Neural crest cell (in vitro differentiated cells): ENCODE data around the gene GPR156. TPM values are rescaled to one million over a fixed set of nuclear protein-coding genes. Genes with fewer than 3 reads are reported as not detected.
"Not testable (repeated sequence)": the region's sequence is repeated elsewhere in the genome, so short reads cannot be mapped to it uniquely, and the experiment has no call there.

Source experiments
- DNase-seq: peaks from one replicate; pipeline ENCODE4 v3.0.0; 2021; ENCODE audit warnings: low read depth, mixed read lengths, low spot score
- H3K27ac Mint-ChIP-seq: one replicate; pipeline ENCODE4 v1.8.0; 2021; ENCODE audit warnings: mild to moderate bottlenecking, mixed read lengths; ENCODE audit not compliant: unreplicated experiment
- H3K27me3 Mint-ChIP-seq: 2 replicates; pipeline ENCODE4 v1.8.0; 2021; ENCODE audit warnings: low read depth, mild to moderate bottlenecking, mixed read lengths
- H3K36me3 Mint-ChIP-seq: 2 replicates; pipeline ENCODE4 v1.8.0; 2021; ENCODE audit warnings: low read depth, mild to moderate bottlenecking, mixed read lengths
- H3K4me1 Mint-ChIP-seq: 2 replicates; pipeline ENCODE4 v1.8.0; 2021; ENCODE audit warnings: mixed read lengths
- H3K4me3 Mint-ChIP-seq: one replicate; pipeline ENCODE4 v1.8.0; 2021; ENCODE audit warnings: mild to moderate bottlenecking, mixed read lengths
- H3K9me3 Mint-ChIP-seq: 2 replicates; pipeline ENCODE4 v1.8.0; 2021; ENCODE audit warnings: mixed read lengths
- total RNA-seq: library from RNA; stranded (reverse); gene quantifications from 2 replicates; pipeline ENCODE4 v1.2.1, GENCODE V29; 2021
- TF ChIP-seq, protein P1 (sequence below): fragments of 200-600 bp; sonication (generic); conservative IDR thresholded peaks from 2 replicates; pipeline ENCODE4 v1.5.0; 2021; ENCODE audit warnings: antibody characterized with exemption, mild to moderate bottlenecking

Gene GPR156
- total RNA-seq, 1 donor from 2014 or later: 1.4 TPM

DNA sequence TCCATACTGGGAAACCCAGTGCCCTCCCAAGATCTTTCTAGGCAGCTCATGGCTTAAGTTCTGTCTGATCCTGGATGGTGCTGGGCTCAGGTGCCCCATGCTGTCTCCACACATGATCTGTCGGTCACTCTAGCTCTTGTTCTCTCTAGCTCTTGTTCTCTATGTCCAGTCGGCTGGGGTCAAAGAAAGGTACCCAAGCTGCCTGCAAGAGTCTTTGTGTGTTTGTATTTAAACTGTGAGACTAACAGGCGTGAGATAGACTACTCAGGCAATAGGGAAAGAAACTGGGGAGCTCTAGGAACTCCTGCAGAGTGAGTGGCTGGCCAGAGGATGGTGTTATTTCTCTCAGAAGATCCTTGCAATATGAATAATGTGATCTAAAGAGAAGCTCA is 40.2 kb downstream of the GPR156 start:
- Mint-ChIP-seq H3K36me3 (no peaks in the 10 kb centered on the region), H3K27me3 (no peaks in the 10 kb centered on the region), H3K9me3 (no peaks in the 10 kb centered on the region), H3K4me1 (peaks cover 9% of the 10 kb centered on the region), H3K27ac (peak overlapping the region; percentile 1), H3K4me3 (no peak overlapping the region)
- DNase-seq: peak; percentile 9
- TF ChIP-seq, protein P1, sequence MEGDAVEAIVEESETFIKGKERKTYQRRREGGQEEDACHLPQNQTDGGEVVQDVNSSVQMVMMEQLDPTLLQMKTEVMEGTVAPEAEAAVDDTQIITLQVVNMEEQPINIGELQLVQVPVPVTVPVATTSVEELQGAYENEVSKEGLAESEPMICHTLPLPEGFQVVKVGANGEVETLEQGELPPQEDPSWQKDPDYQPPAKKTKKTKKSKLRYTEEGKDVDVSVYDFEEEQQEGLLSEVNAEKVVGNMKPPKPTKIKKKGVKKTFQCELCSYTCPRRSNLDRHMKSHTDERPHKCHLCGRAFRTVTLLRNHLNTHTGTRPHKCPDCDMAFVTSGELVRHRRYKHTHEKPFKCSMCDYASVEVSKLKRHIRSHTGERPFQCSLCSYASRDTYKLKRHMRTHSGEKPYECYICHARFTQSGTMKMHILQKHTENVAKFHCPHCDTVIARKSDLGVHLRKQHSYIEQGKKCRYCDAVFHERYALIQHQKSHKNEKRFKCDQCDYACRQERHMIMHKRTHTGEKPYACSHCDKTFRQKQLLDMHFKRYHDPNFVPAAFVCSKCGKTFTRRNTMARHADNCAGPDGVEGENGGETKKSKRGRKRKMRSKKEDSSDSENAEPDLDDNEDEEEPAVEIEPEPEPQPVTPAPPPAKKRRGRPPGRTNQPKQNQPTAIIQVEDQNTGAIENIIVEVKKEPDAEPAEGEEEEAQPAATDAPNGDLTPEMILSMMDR: no peak

DNA sequence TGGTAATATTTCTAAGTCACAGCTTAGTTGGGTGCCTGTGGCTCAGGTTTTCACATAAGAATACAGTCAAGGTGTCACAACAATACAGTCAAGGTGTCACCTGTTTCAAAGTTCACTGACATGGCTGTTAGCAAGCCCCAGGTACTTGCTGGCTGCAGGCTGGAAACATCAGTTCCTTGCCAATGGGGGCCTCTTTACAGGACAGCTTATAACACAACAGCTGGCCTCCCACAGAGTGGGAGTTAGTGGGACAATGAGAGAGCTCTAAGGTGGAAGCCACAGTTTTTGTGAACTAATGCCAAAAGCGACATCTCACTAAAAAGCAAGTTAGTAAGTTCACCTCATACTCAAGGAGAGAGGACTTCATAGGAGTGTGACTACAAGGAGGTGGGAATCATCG is 45.4 kb downstream of the GPR156 start:
- Mint-ChIP-seq H3K4me1 (peaks cover 5% of the 10 kb centered on the region), H3K27me3 (no peaks in the 10 kb centered on the region), H3K36me3 (peaks cover 5% of the 10 kb centered on the region), H3K9me3 (peaks cover 2% of the 10 kb centered on the region), H3K4me3 (no peak overlapping the region), H3K27ac (no peak overlapping the region)
- no peak for DNase-seq
- TF ChIP-seq, protein P1: no peak

DNA sequence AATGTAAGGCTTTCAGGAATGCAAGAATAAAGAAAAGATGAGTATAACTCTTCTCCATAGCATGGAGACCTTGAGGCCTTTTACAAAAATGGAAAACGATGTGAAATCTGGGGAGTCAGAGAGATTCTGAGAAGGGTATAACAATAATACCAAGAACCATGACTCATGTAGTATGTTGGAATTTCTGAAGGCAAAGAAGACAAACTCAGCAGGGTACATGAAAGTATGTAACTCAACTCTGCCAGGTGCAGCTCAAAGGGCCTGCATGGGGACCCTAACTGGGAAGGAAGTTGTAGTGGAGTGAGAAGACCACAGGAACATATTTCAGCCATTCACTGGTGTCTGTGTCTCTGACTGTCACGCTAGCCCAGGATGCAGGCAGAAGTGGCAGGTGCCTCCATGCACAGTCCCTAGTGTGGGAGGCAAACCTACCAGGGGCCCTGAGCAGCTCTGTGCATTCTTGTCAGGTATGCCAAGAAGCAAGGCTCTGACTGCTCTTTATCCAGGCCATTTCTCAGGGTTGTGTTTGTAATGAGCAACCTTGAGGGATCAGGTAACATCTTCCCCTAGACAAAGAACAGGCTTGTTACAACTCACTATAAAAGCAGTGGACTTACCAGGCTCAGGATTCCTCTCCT is 57.2 kb downstream of the GPR156 start:
- H3K27ac Mint-ChIP-seq: no peak overlapping the region
- DNase-seq: no peak
- no peaks in the 10 kb centered on the region for H3K36me3 Mint-ChIP-seq
- H3K4me1 Mint-ChIP-seq: no peaks in the 10 kb centered on the region
- H3K4me3 Mint-ChIP-seq: no peak overlapping the region
- H3K9me3 Mint-ChIP-seq: no peaks in the 10 kb centered on the region
- H3K27me3 Mint-ChIP-seq: no peaks in the 10 kb centered on the region
- TF ChIP-seq, protein P1: no peak

DNA sequence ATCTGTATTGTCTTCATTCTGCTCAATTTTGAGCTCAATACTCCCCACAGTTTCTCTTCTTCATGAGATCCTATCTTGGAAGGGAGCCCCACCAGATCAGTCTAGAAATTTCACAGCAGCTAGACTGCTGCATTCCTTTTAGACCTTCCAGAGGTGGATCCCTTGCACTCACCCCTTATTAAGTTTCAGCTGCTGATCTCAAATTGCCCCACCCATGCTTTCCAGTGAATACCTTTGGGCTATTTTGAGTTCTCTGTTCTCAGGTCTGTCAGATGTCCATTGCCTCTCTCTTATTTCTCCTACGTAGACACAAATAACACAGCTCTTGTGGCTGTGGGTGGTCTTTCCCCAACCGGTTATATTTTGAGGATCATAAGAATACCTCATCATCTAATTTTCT is 60.8 kb downstream of the GPR156 start:
- H3K27me3 Mint-ChIP-seq: no peaks in the 10 kb centered on the region
- H3K36me3 Mint-ChIP-seq: no peaks in the 10 kb centered on the region
- no peak overlapping the region for H3K27ac Mint-ChIP-seq
- H3K4me3 Mint-ChIP-seq: no peak overlapping the region
- TF ChIP-seq, protein P1: no peak
- DNase-seq: no peak
- no peaks in the 10 kb centered on the region for H3K4me1 Mint-ChIP-seq
- no peaks in the 10 kb centered on the region for H3K9me3 Mint-ChIP-seq

DNA sequence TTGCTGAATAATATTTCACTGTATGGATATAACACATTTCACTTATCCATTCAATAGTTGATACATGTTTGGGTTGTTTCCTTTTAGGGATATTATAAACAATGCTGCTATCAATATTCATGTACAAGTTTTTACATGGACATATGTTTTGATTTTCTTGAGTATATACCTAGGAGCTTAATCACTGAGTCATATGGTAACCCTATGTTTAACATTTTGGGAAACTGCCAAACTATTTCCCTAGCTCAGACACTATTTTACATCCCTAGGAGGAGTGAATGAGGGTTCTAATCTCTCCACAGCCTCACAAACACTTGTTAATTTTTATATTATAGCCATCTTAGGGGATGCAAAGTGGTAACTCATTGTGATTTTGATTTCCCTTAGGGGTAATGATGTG is 66.0 kb downstream of the GPR156 start:
- Mint-ChIP-seq H3K27ac (no peak overlapping the region), H3K4me3 (no peak overlapping the region), H3K9me3 (no peaks in the 10 kb centered on the region), H3K4me1 (peaks cover 3% of the 10 kb centered on the region), H3K36me3 (no peaks in the 10 kb centered on the region), H3K27me3 (no peaks in the 10 kb centered on the region)
- TF ChIP-seq, protein P1: no peak
- no peak for DNase-seq

DNA sequence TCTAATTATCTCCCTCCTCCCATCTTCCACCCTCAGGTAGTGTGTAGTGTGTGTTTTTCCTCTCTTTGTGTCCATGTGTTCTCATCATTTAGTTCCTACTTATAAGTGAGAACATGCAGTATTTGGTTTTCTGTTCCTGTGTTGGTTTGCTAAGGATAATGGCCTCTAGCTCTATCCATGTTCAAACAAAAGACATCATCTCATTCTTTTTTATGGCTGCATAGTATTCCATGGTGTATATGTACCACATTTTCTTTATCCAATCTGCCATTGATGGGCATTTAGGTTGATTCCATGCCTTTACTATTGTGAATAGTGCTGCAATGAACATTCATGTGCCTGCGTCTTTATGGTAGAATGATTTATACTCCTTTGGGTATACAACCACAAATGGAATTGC is 68.4 kb downstream of the GPR156 start:
- not testable (repeated sequence) for H3K4me1 Mint-ChIP-seq, DNase-seq, H3K27ac Mint-ChIP-seq, H3K27me3 Mint-ChIP-seq, H3K9me3 Mint-ChIP-seq, H3K36me3 Mint-ChIP-seq, H3K4me3 Mint-ChIP-seq
